Thyroid gland (tissue), 4 donors: ENCODE measurements around the gene TAOK3.

Source experiments
- POLR2A ChIP-seq, 2 donors: fragments of 450-650 bp; IDR thresholded peaks; one replicate each; pipeline ENCODE4 v1.6.1; 2017; ENCODE audit warnings: antibody characterized with exemption in 2 of 2, mild to moderate bottlenecking in 2 of 2, moderate library complexity in 1 of 2
- TF ChIP-seq, protein P1 (sequence below), 6 experiments: fragments of 200-600 bp in 3 of 6; fragments of 450-650 bp in 3 of 6; sonication (generic) in 3 of 6; IDR thresholded peaks; one replicate each; pipeline ENCODE4 v1.5.1; 2016 to 2019; ENCODE audit warnings: antibody characterized with exemption in 6 of 6, mild to moderate bottlenecking in 2 of 6, inconsistent platforms in 1 of 6, moderate library complexity in 1 of 6

DNA sequence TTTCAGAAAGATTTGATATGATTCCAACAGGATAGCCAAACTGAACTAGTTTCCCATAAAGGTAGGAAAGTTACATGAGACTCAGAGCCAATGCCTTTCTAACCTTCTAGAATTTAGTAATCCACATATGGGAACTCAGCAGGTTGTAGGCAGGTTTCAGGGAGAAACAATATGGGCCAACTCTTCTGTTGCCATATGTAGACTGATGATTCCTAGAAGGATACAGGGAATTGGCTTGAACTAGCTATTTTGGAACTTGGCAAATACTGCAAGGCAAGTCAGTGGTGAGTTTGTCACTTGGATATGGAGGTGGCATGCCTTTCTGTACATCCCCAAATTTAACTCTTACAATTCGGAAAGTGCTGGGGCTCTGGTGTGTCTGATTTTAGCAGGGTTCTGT lies 19.1 kb upstream of the TAOK3 start:
- TF ChIP-seq, protein P1, sequence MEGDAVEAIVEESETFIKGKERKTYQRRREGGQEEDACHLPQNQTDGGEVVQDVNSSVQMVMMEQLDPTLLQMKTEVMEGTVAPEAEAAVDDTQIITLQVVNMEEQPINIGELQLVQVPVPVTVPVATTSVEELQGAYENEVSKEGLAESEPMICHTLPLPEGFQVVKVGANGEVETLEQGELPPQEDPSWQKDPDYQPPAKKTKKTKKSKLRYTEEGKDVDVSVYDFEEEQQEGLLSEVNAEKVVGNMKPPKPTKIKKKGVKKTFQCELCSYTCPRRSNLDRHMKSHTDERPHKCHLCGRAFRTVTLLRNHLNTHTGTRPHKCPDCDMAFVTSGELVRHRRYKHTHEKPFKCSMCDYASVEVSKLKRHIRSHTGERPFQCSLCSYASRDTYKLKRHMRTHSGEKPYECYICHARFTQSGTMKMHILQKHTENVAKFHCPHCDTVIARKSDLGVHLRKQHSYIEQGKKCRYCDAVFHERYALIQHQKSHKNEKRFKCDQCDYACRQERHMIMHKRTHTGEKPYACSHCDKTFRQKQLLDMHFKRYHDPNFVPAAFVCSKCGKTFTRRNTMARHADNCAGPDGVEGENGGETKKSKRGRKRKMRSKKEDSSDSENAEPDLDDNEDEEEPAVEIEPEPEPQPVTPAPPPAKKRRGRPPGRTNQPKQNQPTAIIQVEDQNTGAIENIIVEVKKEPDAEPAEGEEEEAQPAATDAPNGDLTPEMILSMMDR (IDR thresholded peaks at IDR 0.05) = no peak
- TF ChIP-seq POLR2A (IDR thresholded peaks at IDR 0.05) = no peak
